K562 treated with DMSO at 1 percent for 12 hours (cell line): ENCODE results near the gene RPS6KA3. TPM values are rescaled to one million over a fixed set of nuclear protein-coding genes. Genes with fewer than 3 reads are reported as not detected.

ENCODE experiments used
- total RNA-seq: library from RNA; unstranded; fragments of 300-600 nt; gene quantifications from 2 replicates; pipeline ENCODE4 v1.2.3, GENCODE V29; 2022; ENCODE audit not compliant: insufficient read depth

Gene RPS6KA3
- total RNA-seq = 6.0 and 26.9 TPM in 2 replicates

GRCh38 chrX:20266810-20267606, at the start of gene RPS6KA3:
Gene RPS6KA3, minus strand, starts transcription at chrX:20266909. Its CDS starts 277 bp downstream, at chrX:20266632.

GRCh38 chrX:20141281-20142220, 125.2 kb downstream of the RPS6KA3 start, which contains the start of gene EIF1AX:
Gene EIF1AX, minus strand, starts transcription at chrX:20141838. Its CDS starts 198 bp downstream, at chrX:20141640.

GRCh38 chrX:20116577-20117240, 150.0 kb downstream of the RPS6KA3 start, which contains the start of gene MAP7D2:
Gene MAP7D2, minus strand, starts transcription at chrX:20116907. Its CDS starts 28 bp downstream, at chrX:20116879.

Other genes starting within 250 kb of the RPS6KA3 start
- 0.15 and 0.19 TPM in 2 replicates for gene MAP7D2, start 150.0 kb downstream of the RPS6KA3 start, total RNA-seq
- 12.5 and 46.9 TPM in 2 replicates for gene EIF1AX, start 125.1 kb downstream of the RPS6KA3 start, total RNA-seq